ENCODE results near the gene PPP1R8.

PPP1R8 gene

GRCh38 chr1:27879374-27880082 lies 48.9 kb downstream of the PPP1R8 start:
- H3K27ac ChIP-seq: no peak overlapping the region
- TF ChIP-seq FOXP2 (optimal IDR thresholded peaks at IDR 0.05; ENCODE audit: control extremely low read depth, extremely low read length, insufficient read depth) (no peak), POLR2AphosphoS5 (IDR thresholded peaks at IDR 0.05; ENCODE audit: borderline replicate concordance, low read depth, low read length) (no peak), EZH2 (IDR thresholded peaks at IDR 0.05) (no peak)
- DNase-seq (ENCODE audit: low read depth, low spot score): no peak
- no peak overlapping the region for H3K4me3 ChIP-seq
- no peaks in the 10 kb centered on the region for H3K9me3 ChIP-seq (ENCODE audit: low read depth, low read length)
- no peaks in the 10 kb centered on the region for H3K36me3 ChIP-seq (ENCODE audit: insufficient read depth, low read length)
- H3K9ac ChIP-seq (ENCODE audit: insufficient read length): no peak overlapping the region

GRCh38 chr1:27882543-27882903 lies 51.9 kb downstream of the PPP1R8 start:
- no peak overlapping the region for H3K27ac ChIP-seq
- no peak for TF ChIP-seq POLR2AphosphoS5 (IDR thresholded peaks at IDR 0.05; ENCODE audit: borderline replicate concordance, low read depth, low read length)
- no peak for DNase-seq (ENCODE audit: low read depth, low spot score)
- no peak overlapping the region for H3K9ac ChIP-seq (ENCODE audit: insufficient read length)
- no peak overlapping the region for H3K4me3 ChIP-seq
- no peaks in the 10 kb centered on the region for H3K9me3 ChIP-seq (ENCODE audit: low read depth, low read length)
- no peaks in the 10 kb centered on the region for H3K36me3 ChIP-seq (ENCODE audit: insufficient read depth, low read length)

- Histone ChIP-seq H3K27ac (no peak overlapping the region), H3K9me3 (ENCODE audit: low read depth, low read length) (no peaks in the 10 kb centered on the region), H3K4me3 (no peak overlapping the region), H3K9ac (ENCODE audit: insufficient read length) (no peak overlapping the region), H3K36me3 (ENCODE audit: insufficient read depth, low read length) (no peaks in the 10 kb centered on the region)
- TF ChIP-seq FOXP2 (optimal IDR thresholded peaks at IDR 0.05; ENCODE audit: control extremely low read depth, extremely low read length, insufficient read depth) (no peak), EZH2 (IDR thresholded peaks at IDR 0.05) (no peak), POLR2AphosphoS5 (IDR thresholded peaks at IDR 0.05; ENCODE audit: borderline replicate concordance, low read depth, low read length) (no peak)
- no peak for DNase-seq (ENCODE audit: low read depth, low spot score)
Observed at GRCh38 chr1:27883536-27883935, 53.0 kb downstream of the PPP1R8 start.

- Histone ChIP-seq H3K4me3 (no peak overlapping the region), H3K9ac (ENCODE audit: insufficient read length) (no peak overlapping the region), H3K36me3 (ENCODE audit: insufficient read depth, low read length) (peaks cover 3% of the 10 kb centered on the region; the same call in 1 of the 2 replicates), H3K9me3 (ENCODE audit: low read depth, low read length) (no peaks in the 10 kb centered on the region), H3K27ac (no peak overlapping the region)
- TF ChIP-seq POLR2AphosphoS5 (IDR thresholded peaks at IDR 0.05; ENCODE audit: borderline replicate concordance, low read depth, low read length) (no peak), EZH2 (IDR thresholded peaks at IDR 0.05) (no peak), FOXP2 (optimal IDR thresholded peaks at IDR 0.05; ENCODE audit: control extremely low read depth, extremely low read length, insufficient read depth) (no peak)
- no peak for DNase-seq (ENCODE audit: low read depth, low spot score)
Observed at GRCh38 chr1:27884006-27884954, 53.7 kb downstream of the PPP1R8 start.

- Histone ChIP-seq H3K9ac (ENCODE audit: insufficient read length) (no peak overlapping the region), H3K27ac (no peak overlapping the region)
Observed at GRCh38 chr1:27885114-27885528, 54.5 kb downstream of the PPP1R8 start.

GRCh38 chr1:27885621-27886352 lies 55.2 kb downstream of the PPP1R8 start:
- DNase-seq (ENCODE audit: low read depth, low spot score): no peak
- Histone ChIP-seq H3K36me3 (ENCODE audit: insufficient read depth, low read length) (peaks cover 11% of the 10 kb centered on the region; the same call in 1 of the 2 replicates), H3K9ac (ENCODE audit: insufficient read length) (no peak overlapping the region), H3K27ac (no peak overlapping the region), H3K4me3 (no peak overlapping the region), H3K9me3 (ENCODE audit: low read depth, low read length) (no peaks in the 10 kb centered on the region)
- TF ChIP-seq POLR2AphosphoS5 (IDR thresholded peaks at IDR 0.05; ENCODE audit: borderline replicate concordance, low read depth, low read length) (no peak), FOXP2 (optimal IDR thresholded peaks at IDR 0.05; ENCODE audit: control extremely low read depth, extremely low read length, insufficient read depth) (no peak), EZH2 (IDR thresholded peaks at IDR 0.05) (no peak)

More at GRCh38 chr1:27885114-27885528, 54.5 kb downstream of the PPP1R8 start:
- TF ChIP-seq FOXP2 (optimal IDR thresholded peaks at IDR 0.05; ENCODE audit: control extremely low read depth, extremely low read length, insufficient read depth): no peak
- TF ChIP-seq POLR2AphosphoS5 (IDR thresholded peaks at IDR 0.05; ENCODE audit: borderline replicate concordance, low read depth, low read length): no peak
- TF ChIP-seq EZH2 (IDR thresholded peaks at IDR 0.05): no peak
- Histone ChIP-seq H3K9me3 (ENCODE audit: low read depth, low read length) (no peaks in the 10 kb centered on the region), H3K4me3 (no peak overlapping the region), H3K36me3 (ENCODE audit: insufficient read depth, low read length) (peaks cover 8% of the 10 kb centered on the region; the same call in 1 of the 2 replicates)
- DNase-seq (ENCODE audit: low read depth, low spot score): no peak

GRCh38 chr1:27886353-27886679 lies 55.7 kb downstream of the PPP1R8 start:
- no peaks in the 10 kb centered on the region for H3K9me3 ChIP-seq (ENCODE audit: low read depth, low read length)
- no peak overlapping the region for H3K9ac ChIP-seq (ENCODE audit: insufficient read length)
- no peak for TF ChIP-seq FOXP2 (optimal IDR thresholded peaks at IDR 0.05; ENCODE audit: control extremely low read depth, extremely low read length, insufficient read depth)
- TF ChIP-seq POLR2AphosphoS5 (IDR thresholded peaks at IDR 0.05; ENCODE audit: borderline replicate concordance, low read depth, low read length): no peak
- no peak for TF ChIP-seq EZH2 (IDR thresholded peaks at IDR 0.05)
- peaks cover 16% of the 10 kb centered on the region for H3K36me3 ChIP-seq (ENCODE audit: insufficient read depth, low read length)
- no peak overlapping the region for H3K27ac ChIP-seq
- DNase-seq (ENCODE audit: low read depth, low spot score): no peak
- no peak overlapping the region for H3K4me3 ChIP-seq

- H3K27ac ChIP-seq: no peak overlapping the region
- H3K9ac ChIP-seq (ENCODE audit: insufficient read length): no peak overlapping the region
- H3K4me3 ChIP-seq: no peak overlapping the region
- TF ChIP-seq POLR2AphosphoS5 (IDR thresholded peaks at IDR 0.05; ENCODE audit: borderline replicate concordance, low read depth, low read length): no peak
- no peak for TF ChIP-seq FOXP2 (optimal IDR thresholded peaks at IDR 0.05; ENCODE audit: control extremely low read depth, extremely low read length, insufficient read depth)
- no peak for TF ChIP-seq EZH2 (IDR thresholded peaks at IDR 0.05)
- DNase-seq (ENCODE audit: low read depth, low spot score): no peak
- H3K9me3 ChIP-seq (ENCODE audit: low read depth, low read length): no peaks in the 10 kb centered on the region
- H3K36me3 ChIP-seq (ENCODE audit: insufficient read depth, low read length): peaks cover 21% of the 10 kb centered on the region
Observed at GRCh38 chr1:27886744-27887143, 56.2 kb downstream of the PPP1R8 start.

All from SK-N-MC (cell line).